Bronchial epithelial cell (primary cell): ENCODE data around the gene TMEM106A. TPM values are rescaled to one million over a fixed set of nuclear protein-coding genes. Genes with fewer than 3 reads are reported as not detected.

Experiments
- DNase-seq: peaks from one replicate; pipeline ENCODE4 v3.0.0-alpha.2; 2010; ENCODE audit warnings: low read depth
- FAIRE-seq: peaks from 2 replicates; lab custom pipeline; 2011; peaks lifted over from hg19 to GRCh38; lab: Jason Lieb, UNC
- H3K27me3 ChIP-seq: 2 replicates; pipeline ENCODE4 v1.5.1; 2011; ENCODE audit warnings: low read length; ENCODE audit not compliant: control insufficient read depth, insufficient read depth
- H3K36me3 ChIP-seq: 2 replicates; pipeline ENCODE4 v1.5.1; 2011; ENCODE audit warnings: low read length; ENCODE audit not compliant: control insufficient read depth, insufficient read depth
- H3K4me3 ChIP-seq: 2 replicates; pipeline ENCODE4 v1.5.1; 2011; ENCODE audit warnings: mild to moderate bottlenecking, low read depth, low read length, control low read depth
- CTCF ChIP-seq: IDR thresholded peaks from 2 replicates; pipeline ENCODE4 v1.5.1; 2011; ENCODE audit warnings: mild to moderate bottlenecking, moderate library complexity, low read length, control low read depth, inconsistent platforms; ENCODE audit not compliant: insufficient read depth, severe bottlenecking
- total RNA-seq: library from RNA; depleted of rRNA; stranded (reverse); fragments of >200 nt; gene quantifications from 2 replicates; pipeline ENCODE4 v1.2.1, GENCODE V29; 2014

Gene TMEM106A
- total RNA-seq, 1 donor from 2014 or later = 0.26 TPM

DNA sequence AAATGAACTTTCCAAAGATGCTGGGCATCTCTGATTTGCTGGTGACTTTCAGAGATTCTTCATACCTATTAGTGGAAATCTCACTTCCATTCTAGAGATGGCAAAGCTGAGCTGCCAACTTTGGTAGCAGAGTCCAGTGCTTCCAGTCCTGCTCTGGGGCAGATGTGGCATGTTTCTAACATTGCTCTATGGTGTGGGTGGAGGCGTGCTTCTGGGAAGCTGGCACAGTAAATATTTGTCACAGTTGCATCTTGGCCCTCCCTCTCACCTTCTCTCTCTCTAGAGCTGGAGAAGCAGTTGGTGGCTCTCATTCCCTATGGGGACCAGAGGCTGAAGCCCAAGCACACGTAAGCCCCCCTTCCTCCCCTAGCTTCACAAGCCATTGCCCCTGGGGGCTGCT is 1.9 kb downstream of the TMEM106A start:
- Histone ChIP-seq H3K27me3 (no peaks in the 10 kb centered on the region), H3K36me3 (peaks cover 11% of the 10 kb centered on the region), H3K4me3 (no peak overlapping the region)
- no peak for TF ChIP-seq CTCF
- DNase-seq (no peak), FAIRE-seq (no peak)

- FAIRE-seq = no peak
- TF ChIP-seq CTCF = no peak
- H3K4me3 ChIP-seq = no peak overlapping the region
- peaks cover 8% of the 10 kb centered on the region for H3K36me3 ChIP-seq
- DNase-seq = no peak
- no peaks in the 10 kb centered on the region for H3K27me3 ChIP-seq
Measured at GRCh38 chr17:43215341-43215740, 3.7 kb downstream of the TMEM106A start.

- FAIRE-seq (no peak), DNase-seq (no peak)
- H3K4me3 ChIP-seq = no peak overlapping the region
- no peak for TF ChIP-seq CTCF
- H3K27me3 ChIP-seq = no peaks in the 10 kb centered on the region
- peaks cover 8% of the 10 kb centered on the region for H3K36me3 ChIP-seq
Measured at GRCh38 chr17:43216369-43216761, 4.7 kb downstream of the TMEM106A start.

- Histone ChIP-seq H3K27me3 (no peaks in the 10 kb centered on the region), H3K36me3 (peaks cover 8% of the 10 kb centered on the region), H3K4me3 (no peak overlapping the region)
- no peak for FAIRE-seq
- no peak for DNase-seq
- no peak for TF ChIP-seq CTCF
Measured at GRCh38 chr17:43216762-43217613, 5.3 kb downstream of the TMEM106A start.

DNA sequence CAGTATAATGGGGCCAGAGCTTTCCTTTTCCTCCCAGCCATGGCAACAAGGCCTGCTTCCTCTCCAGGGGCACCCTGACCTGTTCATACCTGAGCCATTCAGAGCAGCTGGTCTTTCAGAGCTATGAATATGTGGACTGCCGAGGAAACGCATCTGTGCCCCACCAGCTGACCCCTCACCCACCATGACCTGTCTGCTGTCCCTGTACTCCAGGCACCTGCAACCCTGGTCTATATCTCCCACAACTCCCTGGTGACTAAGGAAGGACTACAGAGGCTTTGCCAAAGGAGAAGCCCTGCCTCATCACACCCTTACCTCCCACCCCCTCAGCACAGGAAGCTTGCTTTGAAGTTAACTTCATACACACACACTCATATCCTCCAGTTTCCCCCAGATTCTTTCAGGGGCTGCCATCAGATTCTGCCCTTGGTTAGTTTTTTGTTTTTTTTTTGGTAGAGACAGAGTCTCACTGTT is 6.0 kb downstream of the TMEM106A start:
- TF ChIP-seq CTCF = no peak
- Histone ChIP-seq H3K4me3 (no peak overlapping the region), H3K27me3 (no peaks in the 10 kb centered on the region), H3K36me3 (peaks cover 8% of the 10 kb centered on the region)
- FAIRE-seq = peak; percentile 83
- no peak for DNase-seq
